ENCODE results near the gene DMRTB1. TPM values are rescaled to one million over a fixed set of nuclear protein-coding genes. Genes with fewer than 3 reads are reported as not detected.

Gene DMRTB1
- total and polyA plus RNA-seq, 2 donors (not counting 1 experiment from before 2014, with no cell fraction given): not detected

- TF ChIP-seq EZH2 (IDR thresholded peaks at IDR 0.05; ENCODE audit: low read length, missing control alignments) (no peak), CTCF (conservative IDR thresholded peaks at IDR 0.05 in 1 of 2, IDR thresholded peaks at IDR 0.05 in 1 of 2; ENCODE audit: low read depth in 1 of 2, low read length in 2 of 2) (no peak)
- no peak for DNase-seq (ENCODE audit: low read depth in 2 of 2)
- Histone ChIP-seq H3K4me3 (replicated peaks in 1 of 4; ENCODE audit: control extremely low read depth in 1 of 4, insufficient read depth in 1 of 4, low read depth in 3 of 4, low read length in 4 of 4) (no peak overlapping the region), H3K4me2 (ENCODE audit: extremely low read depth, insufficient read depth, low read length) (no peak overlapping the region), H3K27ac (ENCODE audit: insufficient read depth, low read length) (no peak overlapping the region), H3K79me2 (ENCODE audit: control insufficient read depth, insufficient read depth, low read length) (no peaks in the 10 kb centered on the region), H3K4me1 (ENCODE audit: control insufficient read depth, extremely low read depth, insufficient read depth, low read length) (peaks cover 2% of the 10 kb centered on the region), H3K36me3 (ENCODE audit: control insufficient read depth, insufficient read depth, low read length) (no peaks in the 10 kb centered on the region), H3K27me3 (ENCODE audit: control insufficient read depth, insufficient read depth, low read length) (peaks cover 7% of the 10 kb centered on the region), H4K20me1 (ENCODE audit: control insufficient read depth, extremely low read depth, insufficient read depth, low read length) (no peaks in the 10 kb centered on the region), H3K9ac (ENCODE audit: insufficient read depth, low read length) (no peak overlapping the region), H2AFZ (ENCODE audit: low read length) (no peak overlapping the region), H3K9me3 (ENCODE audit: control insufficient read depth, insufficient read depth, low read depth, low read length) (no peaks in the 10 kb centered on the region)
These were observed 9.2 kb downstream of the DMRTB1 start for GRCh38 chr1:53468374-53468773.

GRCh38 chr1:53469373-53469772 lies 10.2 kb downstream of the DMRTB1 start:
- Histone ChIP-seq H3K9me3 (ENCODE audit: control insufficient read depth, insufficient read depth, low read depth, low read length) (no peaks in the 10 kb centered on the region), H3K36me3 (ENCODE audit: control insufficient read depth, insufficient read depth, low read length) (no peaks in the 10 kb centered on the region), H3K4me2 (ENCODE audit: extremely low read depth, insufficient read depth, low read length) (no peak overlapping the region), H3K4me1 (ENCODE audit: control insufficient read depth, extremely low read depth, insufficient read depth, low read length) (peaks cover 2% of the 10 kb centered on the region), H3K27me3 (ENCODE audit: control insufficient read depth, insufficient read depth, low read length) (peaks cover 3% of the 10 kb centered on the region), H3K9ac (ENCODE audit: insufficient read depth, low read length) (no peak overlapping the region), H4K20me1 (ENCODE audit: control insufficient read depth, extremely low read depth, insufficient read depth, low read length) (no peaks in the 10 kb centered on the region), H3K27ac (ENCODE audit: insufficient read depth, low read length) (no peak overlapping the region), H2AFZ (ENCODE audit: low read length) (no peak overlapping the region), H3K79me2 (ENCODE audit: control insufficient read depth, insufficient read depth, low read length) (no peaks in the 10 kb centered on the region), H3K4me3 (replicated peaks in 1 of 4; ENCODE audit: control extremely low read depth in 1 of 4, insufficient read depth in 1 of 4, low read depth in 3 of 4, low read length in 4 of 4) (no peak overlapping the region)
- TF ChIP-seq CTCF (conservative IDR thresholded peaks at IDR 0.05 in 1 of 2, IDR thresholded peaks at IDR 0.05 in 1 of 2; ENCODE audit: low read depth in 1 of 2, low read length in 2 of 2) (no peak), EZH2 (IDR thresholded peaks at IDR 0.05; ENCODE audit: low read length, missing control alignments) (no peak)
- no peak for DNase-seq (ENCODE audit: low read depth in 2 of 2)

GRCh38 chr1:53470155-53470554 lies 11.0 kb downstream of the DMRTB1 start:
- H3K27ac ChIP-seq (ENCODE audit: insufficient read depth, low read length): no peak overlapping the region
- peaks cover 2% of the 10 kb centered on the region for H3K4me1 ChIP-seq (ENCODE audit: control insufficient read depth, extremely low read depth, insufficient read depth, low read length)
- no peaks in the 10 kb centered on the region for H3K9me3 ChIP-seq (ENCODE audit: control insufficient read depth, insufficient read depth, low read depth, low read length)
- no peak overlapping the region for H3K9ac ChIP-seq (ENCODE audit: insufficient read depth, low read length)
- H2AFZ ChIP-seq (ENCODE audit: low read length): no peak overlapping the region
- no peaks in the 10 kb centered on the region for H3K79me2 ChIP-seq (ENCODE audit: control insufficient read depth, insufficient read depth, low read length)
- H3K27me3 ChIP-seq (ENCODE audit: control insufficient read depth, insufficient read depth, low read length): peaks cover 3% of the 10 kb centered on the region
- H3K4me3 ChIP-seq (replicated peaks in 1 of 4; ENCODE audit: control extremely low read depth in 1 of 4, insufficient read depth in 1 of 4, low read depth in 3 of 4, low read length in 4 of 4): no peak overlapping the region
- DNase-seq (ENCODE audit: low read depth in 2 of 2): peak; percentile 78 to 81
- TF ChIP-seq CTCF (conservative IDR thresholded peaks at IDR 0.05 in 1 of 2, IDR thresholded peaks at IDR 0.05 in 1 of 2; ENCODE audit: low read depth in 1 of 2, low read length in 2 of 2): peak; percentile 54 to 70
- TF ChIP-seq EZH2 (IDR thresholded peaks at IDR 0.05; ENCODE audit: low read length, missing control alignments): no peak
- H3K36me3 ChIP-seq (ENCODE audit: control insufficient read depth, insufficient read depth, low read length): no peaks in the 10 kb centered on the region
- H4K20me1 ChIP-seq (ENCODE audit: control insufficient read depth, extremely low read depth, insufficient read depth, low read length): no peaks in the 10 kb centered on the region
- peak overlapping the region; percentile 56 for H3K4me2 ChIP-seq (ENCODE audit: extremely low read depth, insufficient read depth, low read length)
